DND-41 (cell line): ENCODE data around the gene CHSY1.
"Not testable (repeated sequence)": the region's sequence is repeated elsewhere in the genome, so short reads cannot be mapped to it uniquely, and the experiment has no call there.

Experiments used
- ATAC-seq: fragments of 200-7000 bp; cut with Tn5 transposase; 3 replicates; pipeline ENCODE4 v1.9.1; 2021; ENCODE audit warnings: low read depth; ENCODE audit not compliant: insufficient read depth
- DNase-seq: peaks from one replicate; pipeline ENCODE4 v3.0.0-alpha.2; 2020
- H2AFZ ChIP-seq: 2 replicates; pipeline ENCODE4 v1.6.0; 2012; ENCODE audit warnings: low read depth, low read length
- H3K27ac ChIP-seq: 2 replicates; pipeline ENCODE4 v1.5.1; 2012; ENCODE audit warnings: low read length, inconsistent platforms
- H3K27me3 ChIP-seq: fragments of 200-600 bp; sonication (generic); 2 replicates; pipeline ENCODE4 v1.6.0; 2012; ENCODE audit warnings: low read length, mild to moderate bottlenecking, inconsistent platforms; ENCODE audit not compliant: insufficient read depth, poor library complexity
- H3K36me3 ChIP-seq: 2 replicates; pipeline ENCODE4 v1.5.1; 2012; ENCODE audit warnings: low read length, inconsistent platforms; ENCODE audit not compliant: insufficient read depth
- H3K4me1 ChIP-seq: 2 replicates; pipeline ENCODE4 v1.5.1; 2012; ENCODE audit warnings: mild to moderate bottlenecking, low read length; ENCODE audit not compliant: insufficient read depth
- H3K4me2 ChIP-seq: 2 replicates; pipeline ENCODE4 v1.6.0; 2012; ENCODE audit warnings: mild to moderate bottlenecking, moderate library complexity, low read length, inconsistent platforms; ENCODE audit not compliant: insufficient read depth
- H3K4me3 ChIP-seq, 2 experiments: fragments of 200-600 bp in 1 of 2; shearing (Covaris generic) in 1 of 2; 2 replicates each; pipeline ENCODE4 v1.5.1; 2012 to 2016; ENCODE audit warnings: inconsistent platforms in 2 of 2, low read length in 2 of 2, mild to moderate bottlenecking in 2 of 2, low read depth in 1 of 2, moderate library complexity in 1 of 2
- H3K79me2 ChIP-seq: 2 replicates; pipeline ENCODE4 v1.6.0; 2012; ENCODE audit warnings: low read length, inconsistent platforms; ENCODE audit not compliant: insufficient read depth
- H3K9ac ChIP-seq: 2 replicates; pipeline ENCODE4 v1.6.0; 2012; ENCODE audit warnings: low read depth, mild to moderate bottlenecking, inconsistent platforms, low read length, moderate library complexity
- H3K9me3 ChIP-seq: 2 replicates; pipeline ENCODE4 v1.5.1; 2012; ENCODE audit warnings: low read length, moderate library complexity, mild to moderate bottlenecking, inconsistent platforms; ENCODE audit not compliant: insufficient read depth, severe bottlenecking
- H4K20me1 ChIP-seq: 2 replicates; pipeline ENCODE4 v1.6.0; 2012; ENCODE audit warnings: low read length; ENCODE audit not compliant: insufficient read depth
- EZH2 ChIP-seq: IDR thresholded peaks from 3 replicates; pipeline ENCODE4 v1.6.1; 2012; ENCODE audit warnings: borderline replicate concordance, low read depth, mild to moderate bottlenecking, moderate library complexity, low read length, inconsistent platforms; ENCODE audit not compliant: severe bottlenecking
- TF ChIP-seq, protein P1 (sequence below): IDR thresholded peaks from 2 replicates; pipeline ENCODE4 v1.5.1; 2012; ENCODE audit warnings: borderline replicate concordance, low read length, moderate library complexity, mild to moderate bottlenecking; ENCODE audit not compliant: poor library complexity, severe bottlenecking; ENCODE audit errors: extremely low read depth

The CHSY1 gene

GRCh38 chr15:101219441-101219840, 32.4 kb downstream of the CHSY1 start:
- DNase-seq: no peak
- TF ChIP-seq, protein P1, sequence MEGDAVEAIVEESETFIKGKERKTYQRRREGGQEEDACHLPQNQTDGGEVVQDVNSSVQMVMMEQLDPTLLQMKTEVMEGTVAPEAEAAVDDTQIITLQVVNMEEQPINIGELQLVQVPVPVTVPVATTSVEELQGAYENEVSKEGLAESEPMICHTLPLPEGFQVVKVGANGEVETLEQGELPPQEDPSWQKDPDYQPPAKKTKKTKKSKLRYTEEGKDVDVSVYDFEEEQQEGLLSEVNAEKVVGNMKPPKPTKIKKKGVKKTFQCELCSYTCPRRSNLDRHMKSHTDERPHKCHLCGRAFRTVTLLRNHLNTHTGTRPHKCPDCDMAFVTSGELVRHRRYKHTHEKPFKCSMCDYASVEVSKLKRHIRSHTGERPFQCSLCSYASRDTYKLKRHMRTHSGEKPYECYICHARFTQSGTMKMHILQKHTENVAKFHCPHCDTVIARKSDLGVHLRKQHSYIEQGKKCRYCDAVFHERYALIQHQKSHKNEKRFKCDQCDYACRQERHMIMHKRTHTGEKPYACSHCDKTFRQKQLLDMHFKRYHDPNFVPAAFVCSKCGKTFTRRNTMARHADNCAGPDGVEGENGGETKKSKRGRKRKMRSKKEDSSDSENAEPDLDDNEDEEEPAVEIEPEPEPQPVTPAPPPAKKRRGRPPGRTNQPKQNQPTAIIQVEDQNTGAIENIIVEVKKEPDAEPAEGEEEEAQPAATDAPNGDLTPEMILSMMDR: no peak
- TF ChIP-seq EZH2: no peak
- H3K79me2 ChIP-seq: peaks cover 84% of the 10 kb centered on the region
- H3K4me2 ChIP-seq: no peak overlapping the region
- H3K4me1 ChIP-seq: no peaks in the 10 kb centered on the region
- no peak overlapping the region for H3K9ac ChIP-seq
- no peak overlapping the region for H3K27ac ChIP-seq
- H2AFZ ChIP-seq: no peak overlapping the region
- no peaks in the 10 kb centered on the region for H3K27me3 ChIP-seq
- peaks cover 39% of the 10 kb centered on the region for H4K20me1 ChIP-seq
- H3K36me3 ChIP-seq: peaks cover 7% of the 10 kb centered on the region; the same call in 1 of the 2 replicates
- H3K9me3 ChIP-seq: no peaks in the 10 kb centered on the region
- H3K4me3 ChIP-seq: no peak overlapping the region
- no peak for ATAC-seq

DNA sequence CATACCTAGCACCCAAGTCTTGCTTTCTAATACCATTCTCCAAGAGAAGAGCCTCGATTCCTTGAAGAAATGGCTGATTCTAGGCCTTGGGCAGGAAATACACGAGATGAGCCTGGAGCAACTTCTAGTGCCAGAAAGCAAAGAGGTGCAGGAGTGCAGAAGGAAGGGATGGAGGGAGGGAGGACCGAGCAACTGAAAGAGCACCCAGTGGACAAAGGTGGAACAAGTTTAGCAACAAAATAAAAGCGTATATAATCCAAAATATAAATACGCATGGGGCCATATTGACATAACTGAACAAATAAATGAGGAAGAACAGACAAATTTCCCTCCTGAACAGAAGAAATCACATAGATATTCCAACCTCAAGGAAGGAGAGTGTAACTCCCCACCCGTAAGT, 34.4 kb downstream of the CHSY1 start:
- H3K36me3 ChIP-seq: peaks cover 3% of the 10 kb centered on the region; the same call in 1 of the 2 replicates
- ATAC-seq: no peak

GRCh38 chr15:101216100-101216499, 35.7 kb downstream of the CHSY1 start:
- H2AFZ ChIP-seq: no peak overlapping the region
- H3K9ac ChIP-seq: no peak overlapping the region
- H3K27me3 ChIP-seq: no peaks in the 10 kb centered on the region
- H3K4me2 ChIP-seq: no peak overlapping the region
- no peak overlapping the region for H3K4me3 ChIP-seq
- DNase-seq: no peak
- H4K20me1 ChIP-seq: peaks cover 47% of the 10 kb centered on the region
- no peak for TF ChIP-seq EZH2
- TF ChIP-seq, protein P1: no peak
- ATAC-seq: no peak
- H3K27ac ChIP-seq: no peak overlapping the region
- H3K79me2 ChIP-seq: peaks cover 91% of the 10 kb centered on the region
- no peaks in the 10 kb centered on the region for H3K4me1 ChIP-seq
- H3K36me3 ChIP-seq: peaks cover 3% of the 10 kb centered on the region; the same call in 1 of the 2 replicates
- H3K9me3 ChIP-seq: no peaks in the 10 kb centered on the region

More for the DNA sequence above, 34.4 kb downstream of the CHSY1 start:
- Histone ChIP-seq H3K27ac (no peak overlapping the region), H3K4me2 (no peak overlapping the region), H2AFZ (no peak overlapping the region), H3K9me3 (no peaks in the 10 kb centered on the region), H3K4me1 (no peaks in the 10 kb centered on the region), H3K79me2 (peaks cover 87% of the 10 kb centered on the region), H3K27me3 (no peaks in the 10 kb centered on the region), H3K9ac (no peak overlapping the region), H4K20me1 (peaks cover 46% of the 10 kb centered on the region), H3K4me3 (no peak overlapping the region)
- TF ChIP-seq EZH2: no peak
- TF ChIP-seq, protein P1: no peak
- no peak for DNase-seq

GRCh38 chr15:101215681-101216080, 36.2 kb downstream of the CHSY1 start:
- ATAC-seq (no peak), DNase-seq (no peak)
- Histone ChIP-seq H3K4me2 (no peak overlapping the region), H3K4me1 (no peaks in the 10 kb centered on the region), H3K9ac (no peak overlapping the region), H3K36me3 (peaks cover 3% of the 10 kb centered on the region; the same call in 1 of the 2 replicates), H2AFZ (no peak overlapping the region), H3K27me3 (no peaks in the 10 kb centered on the region), H4K20me1 (peaks cover 43% of the 10 kb centered on the region), H3K27ac (no peak overlapping the region), H3K9me3 (no peaks in the 10 kb centered on the region), H3K4me3 (no peak overlapping the region), H3K79me2 (peaks cover 92% of the 10 kb centered on the region)
- no peak for TF ChIP-seq EZH2
- TF ChIP-seq, protein P1: no peak

GRCh38 chr15:101214435-101215097, 37.3 kb downstream of the CHSY1 start:
- H3K9me3 ChIP-seq, H2AFZ ChIP-seq, DNase-seq, H3K4me3 ChIP-seq, H3K4me2 ChIP-seq, H3K4me1 ChIP-seq, H3K36me3 ChIP-seq, H3K9ac ChIP-seq, ATAC-seq, H3K27me3 ChIP-seq, H3K27ac ChIP-seq: not testable (repeated sequence)
- peaks cover 40% of the 10 kb centered on the region for H4K20me1 ChIP-seq
- peaks cover 92% of the 10 kb centered on the region for H3K79me2 ChIP-seq
